GM18517 (cell line): ENCODE results near the gene KRTAP5-3.

Experiments used
- ATAC-seq: cut with Tn5 transposase; IDR thresholded peaks from one replicate; pipeline ENCODE4 v1.9.1; 2021; ENCODE audit warnings: mild to moderate bottlenecking, moderate library complexity; ENCODE audit not compliant: unreplicated experiment

The KRTAP5-3 gene

GRCh38 chr11:1566381-1567051 is 41.7 kb downstream of the KRTAP5-3 start:
- no peak for ATAC-seq

- ATAC-seq = no peak
Observed at GRCh38 chr11:1565904-1566247, 42.4 kb downstream of the KRTAP5-3 start.

DNA sequence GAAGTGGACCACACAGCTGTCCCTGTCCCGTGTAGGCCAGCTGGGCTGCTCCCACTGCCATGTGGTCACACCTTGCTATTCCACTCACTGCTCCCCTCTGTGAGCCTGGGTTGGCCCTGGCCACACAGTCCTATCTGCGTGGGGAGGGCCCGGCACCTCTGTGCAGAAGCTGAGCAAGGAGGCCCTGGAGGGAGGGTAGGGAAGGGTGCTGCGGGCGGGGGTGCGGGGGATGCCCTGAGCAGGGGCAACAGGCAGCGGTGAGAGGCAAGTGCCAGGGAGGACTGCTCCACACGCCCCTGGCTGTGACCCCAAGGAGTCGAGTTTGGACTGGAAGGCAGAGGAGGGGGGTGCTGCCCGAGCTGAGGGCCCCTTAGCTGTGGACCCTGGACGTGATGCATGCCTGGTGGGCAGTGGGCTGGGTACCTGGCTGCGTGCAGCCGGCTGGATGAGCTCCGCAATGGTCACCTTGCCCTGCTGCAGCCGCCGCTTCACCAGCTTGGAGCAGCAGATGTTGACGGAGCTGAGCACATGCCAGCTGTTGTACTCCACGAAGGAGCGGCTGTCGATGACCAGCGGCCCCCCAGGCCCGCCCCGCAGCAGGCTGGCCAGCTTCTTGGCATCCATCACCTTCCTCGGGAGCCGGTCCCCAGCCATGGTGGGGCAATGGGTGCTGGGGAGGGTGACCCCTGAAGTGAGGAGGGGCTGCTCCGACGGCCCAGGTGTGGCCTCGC is 42.9 kb downstream of the KRTAP5-3 start:
- no peak for ATAC-seq

DNA sequence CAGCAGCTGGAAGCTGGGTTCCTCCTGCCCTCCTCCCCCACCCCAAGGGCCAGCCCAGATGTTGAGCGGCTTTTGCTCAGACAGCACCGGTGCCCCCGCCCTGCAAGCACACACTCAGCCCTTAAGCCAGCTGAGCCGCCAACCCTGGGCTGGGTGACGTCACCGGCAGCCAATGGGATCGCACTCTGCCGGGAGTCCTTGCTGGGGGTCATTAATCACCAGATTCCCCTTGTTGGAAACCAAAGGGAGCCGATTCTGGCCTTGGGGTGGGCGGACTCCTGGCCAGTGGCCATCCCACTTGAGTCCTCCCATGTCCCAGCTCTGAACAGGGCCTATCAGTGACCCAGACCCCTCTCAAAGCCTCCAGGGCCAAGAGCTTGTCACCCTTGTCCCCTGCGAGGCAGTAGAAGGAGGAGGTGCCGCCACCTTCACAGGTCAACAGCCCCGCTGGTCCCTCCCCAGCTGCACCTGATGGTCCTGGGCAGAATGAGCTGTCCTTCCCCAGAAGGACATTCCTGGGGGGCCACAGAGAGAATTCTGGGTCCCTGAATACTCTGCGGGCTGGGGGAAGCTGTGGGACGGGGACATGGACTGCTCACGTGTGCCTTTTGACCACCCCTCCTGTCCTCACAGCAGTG is 43.6 kb downstream of the KRTAP5-3 start:
- ATAC-seq = no peak

- no peak for ATAC-seq
Observed at GRCh38 chr11:1563697-1564534, 44.3 kb downstream of the KRTAP5-3 start.

DNA sequence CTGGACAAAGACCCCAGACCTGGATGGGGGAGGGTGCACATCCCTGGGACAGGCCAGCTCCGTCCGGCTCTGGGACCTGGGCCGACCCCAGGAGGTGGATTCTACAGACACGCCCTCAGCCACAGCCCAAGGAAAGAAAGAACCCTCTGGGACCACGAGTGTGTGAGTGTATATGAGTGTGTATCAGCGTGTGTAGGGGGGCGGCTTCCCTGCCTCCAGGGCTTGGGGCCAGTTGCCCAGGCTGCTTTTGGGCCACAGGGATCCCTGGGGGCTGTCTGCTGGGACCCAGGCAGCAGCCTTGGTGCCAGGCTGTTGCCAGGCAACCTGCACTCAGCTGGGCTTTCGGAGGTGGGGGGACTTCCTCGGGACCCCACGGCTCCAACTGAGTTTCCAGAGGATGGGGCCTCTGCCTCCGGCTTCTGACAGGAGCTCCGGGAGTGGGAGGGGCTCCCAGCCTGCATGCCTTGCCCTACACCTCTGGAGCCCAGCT is 45.1 kb downstream of the KRTAP5-3 start:
- ATAC-seq = no peak

- no peak for ATAC-seq
Observed at GRCh38 chr11:1562469-1563148, 45.7 kb downstream of the KRTAP5-3 start.

DNA sequence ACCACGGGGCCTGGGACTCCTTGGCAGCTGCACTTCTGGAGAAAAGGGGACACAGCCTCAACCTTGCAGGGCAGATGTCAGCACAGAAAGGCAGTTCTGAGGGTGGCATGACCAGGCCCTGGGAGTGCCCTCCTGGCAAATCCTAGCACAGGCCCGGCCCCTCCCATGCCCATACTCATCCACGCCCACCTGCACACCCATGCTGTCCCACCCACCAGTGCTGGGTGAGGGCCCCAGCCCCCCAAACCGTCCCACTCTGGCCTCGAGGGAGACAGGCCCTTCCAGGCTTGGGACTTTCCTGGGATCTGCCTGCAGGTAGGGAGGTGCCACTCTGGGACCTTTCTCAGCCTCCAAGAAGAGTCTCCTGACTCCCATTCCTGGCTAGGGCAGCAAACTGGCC is 46.3 kb downstream of the KRTAP5-3 start:
- no peak for ATAC-seq

- ATAC-seq = no peak
Observed at GRCh38 chr11:1561266-1561665, 47.0 kb downstream of the KRTAP5-3 start.

DNA sequence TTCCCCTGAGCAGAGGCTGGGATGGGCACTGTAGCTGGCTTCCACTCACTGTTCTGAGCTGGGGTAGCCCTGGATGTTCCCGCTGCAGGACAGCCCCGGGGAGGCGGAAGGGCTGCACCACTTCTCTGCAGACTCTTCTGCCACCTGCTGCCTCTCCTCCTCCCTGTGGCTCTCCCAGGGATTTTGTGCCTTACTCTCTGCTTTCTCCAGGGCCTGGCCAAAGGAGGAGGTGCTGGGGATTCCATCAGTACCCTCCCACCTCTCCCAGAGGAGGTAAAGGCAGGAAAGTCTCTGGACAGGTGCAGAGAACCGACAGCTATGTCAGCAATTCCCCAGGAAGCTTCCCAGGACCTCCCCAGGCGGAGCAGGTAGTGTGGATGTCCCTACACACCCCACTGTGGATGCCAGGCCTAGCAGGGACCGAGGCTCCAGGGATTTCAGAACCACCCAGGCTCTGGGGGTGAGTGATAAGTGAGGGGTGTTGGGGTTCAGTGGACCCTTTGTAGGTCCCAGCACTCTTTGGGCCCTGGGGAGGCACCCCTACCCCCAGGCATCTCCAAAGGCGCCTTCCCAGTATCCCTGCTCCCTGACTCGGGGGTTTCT is 47.5 kb downstream of the KRTAP5-3 start:
- ATAC-seq = no peak

DNA sequence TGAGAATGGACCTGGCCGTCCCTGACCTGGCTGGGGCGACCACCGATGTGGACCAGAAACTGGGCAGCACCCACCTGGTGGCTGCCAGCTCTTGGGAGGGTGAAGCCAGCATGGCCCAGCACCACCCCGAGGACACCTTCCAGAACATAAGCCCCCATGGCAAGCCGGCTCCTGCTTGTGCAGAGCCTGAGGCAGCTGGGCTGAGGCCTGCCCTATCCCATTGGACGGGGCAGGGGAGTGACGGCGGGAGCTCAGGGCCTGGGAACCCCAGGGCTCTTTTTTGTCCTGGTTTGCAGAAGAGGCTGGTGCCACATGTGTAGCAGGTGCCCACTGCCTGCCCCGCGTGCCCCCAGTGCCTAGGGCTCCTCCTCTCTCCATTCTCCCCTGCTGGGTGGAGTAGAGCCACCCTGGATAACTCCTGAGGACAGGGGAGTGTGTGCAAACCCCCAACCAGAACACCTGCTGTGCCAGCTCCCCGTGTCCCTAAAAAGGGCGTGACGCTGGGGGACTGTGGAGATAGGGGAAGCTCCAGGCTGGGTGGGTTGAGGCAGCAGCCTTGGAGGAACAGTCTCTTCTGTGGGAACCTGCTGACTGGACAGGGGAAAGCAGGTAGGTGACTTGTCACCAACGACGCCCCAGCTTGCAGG is 48.1 kb downstream of the KRTAP5-3 start:
- ATAC-seq = no peak

GRCh38 chr11:1559111-1559951 is 48.9 kb downstream of the KRTAP5-3 start:
- no peak for ATAC-seq

- ATAC-seq = no peak
Observed at GRCh38 chr11:1558775-1559110, 49.5 kb downstream of the KRTAP5-3 start.

GRCh38 chr11:1557904-1558774 is 50.1 kb downstream of the KRTAP5-3 start:
- no peak for ATAC-seq
